GM21381 (cell line): ENCODE measurements around the gene CALB2.

Source experiments
- ATAC-seq: cut with Tn5 transposase; IDR thresholded peaks from one replicate; pipeline ENCODE4 v1.9.1; 2021; ENCODE audit warnings: mild to moderate bottlenecking, moderate library complexity; ENCODE audit not compliant: unreplicated experiment

The CALB2 gene

DNA sequence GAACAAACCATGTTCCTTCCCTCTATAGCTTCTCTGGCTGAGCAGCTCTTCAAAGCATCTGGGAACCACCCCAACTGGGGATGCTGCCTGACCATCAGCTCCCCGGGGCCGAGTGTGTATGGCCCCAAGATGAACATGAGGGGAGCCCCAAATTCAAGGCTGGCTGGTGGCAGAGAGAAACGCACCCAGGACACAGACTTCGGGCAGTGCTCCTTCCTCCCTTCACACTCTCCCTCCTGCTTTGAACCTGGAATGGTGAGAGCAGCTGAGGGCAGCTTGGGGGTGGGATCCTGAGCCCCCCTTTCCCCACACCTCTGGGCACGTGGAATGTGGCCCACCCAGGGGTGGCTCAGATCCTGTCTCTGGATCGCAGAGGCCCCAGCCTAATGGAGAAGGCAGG, 66.1 kb downstream of the CALB2 start:
- ATAC-seq = no peak

GRCh38 chr16:71425746-71426068, 67.2 kb downstream of the CALB2 start:
- ATAC-seq = no peak

GRCh38 chr16:71426069-71426879, 67.8 kb downstream of the CALB2 start:
- peak; percentile 69 for ATAC-seq

- ATAC-seq = no peak
Observed at GRCh38 chr16:71426880-71427615, 68.5 kb downstream of the CALB2 start.

DNA sequence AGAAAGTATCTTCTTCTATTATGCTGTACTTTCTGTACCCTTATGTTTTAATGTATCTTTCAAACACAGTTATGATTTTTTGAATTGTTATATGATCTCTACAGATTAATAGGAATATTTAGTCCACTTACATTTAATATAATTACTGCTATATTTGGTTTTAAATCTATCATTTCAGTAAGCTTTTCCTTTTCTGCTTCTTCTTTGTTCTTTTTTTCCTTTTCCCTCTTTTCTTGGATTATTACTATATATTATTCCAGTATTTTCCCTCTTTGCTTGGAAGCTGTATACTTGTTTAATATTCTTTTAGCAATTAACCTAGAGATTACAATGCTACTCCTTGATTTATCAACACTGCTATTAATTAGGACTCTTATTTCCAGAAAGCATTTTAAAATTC, 69.9 kb downstream of the CALB2 start:
- ATAC-seq = no peak

DNA sequence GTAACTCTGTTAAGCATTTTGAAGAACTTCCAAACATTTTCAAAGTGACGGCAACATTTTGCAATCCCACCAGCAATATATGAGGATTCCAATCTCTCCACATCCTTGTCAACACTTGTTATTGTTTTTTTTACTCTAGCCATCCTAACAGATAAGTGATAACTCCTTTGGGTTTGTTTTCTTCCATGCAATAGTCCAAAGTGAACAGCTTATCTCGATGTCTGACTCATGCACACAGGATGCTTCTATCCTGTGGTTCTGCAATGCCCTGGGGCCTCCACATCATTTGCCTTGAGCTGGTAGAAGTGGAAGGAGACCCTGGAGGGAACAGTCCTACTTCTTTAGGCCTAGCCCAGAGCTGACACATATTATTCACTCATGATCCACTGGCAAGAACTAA, 70.4 kb downstream of the CALB2 start:
- no peak for ATAC-seq

- ATAC-seq = no peak
Observed at GRCh38 chr16:71429581-71429980, 71.1 kb downstream of the CALB2 start.

- no peak for ATAC-seq
Observed at GRCh38 chr16:71430744-71431143, 72.2 kb downstream of the CALB2 start.

GRCh38 chr16:71431176-71431575, 72.7 kb downstream of the CALB2 start:
- ATAC-seq = no peak

DNA sequence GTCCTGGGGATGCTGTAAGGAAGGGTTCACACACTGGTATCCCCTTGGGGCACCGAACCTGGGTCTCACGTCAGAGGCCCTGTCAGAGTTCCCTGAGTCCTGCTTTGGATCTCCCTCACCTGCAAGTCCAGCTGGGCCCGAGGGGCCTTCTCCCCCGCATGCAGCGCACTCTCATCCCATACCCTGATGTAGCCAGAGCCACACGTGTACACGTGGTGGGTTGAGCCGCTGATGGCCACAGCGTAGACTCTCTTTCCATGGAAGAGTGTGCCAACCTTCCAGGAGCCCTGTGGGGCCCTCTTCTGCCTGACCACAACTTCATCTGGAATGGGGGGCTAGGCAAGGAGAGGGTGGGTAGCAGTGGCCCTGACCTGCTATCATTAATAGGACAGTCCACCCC, 73.5 kb downstream of the CALB2 start:
- no peak for ATAC-seq

DNA sequence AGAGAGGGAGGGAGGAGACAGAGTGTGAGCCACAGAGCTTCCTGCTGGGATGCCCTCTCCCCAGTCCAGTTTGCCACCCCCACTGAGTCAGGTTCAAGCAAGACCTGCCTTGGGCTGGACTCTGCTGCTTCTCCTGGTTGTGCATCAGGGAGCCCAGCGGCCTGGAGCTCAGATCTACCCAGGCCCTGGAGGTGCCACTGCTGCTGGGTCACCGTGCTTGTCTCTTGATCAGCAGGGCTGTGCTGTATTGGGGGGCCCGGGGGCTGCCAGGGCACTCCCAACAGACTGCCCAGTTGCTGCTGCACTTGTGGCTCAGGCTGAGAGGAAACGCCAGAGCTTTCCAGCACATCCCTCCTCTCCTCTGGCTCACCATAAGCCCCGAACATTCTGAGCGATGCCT, 74.4 kb downstream of the CALB2 start:
- no peak for ATAC-seq

DNA sequence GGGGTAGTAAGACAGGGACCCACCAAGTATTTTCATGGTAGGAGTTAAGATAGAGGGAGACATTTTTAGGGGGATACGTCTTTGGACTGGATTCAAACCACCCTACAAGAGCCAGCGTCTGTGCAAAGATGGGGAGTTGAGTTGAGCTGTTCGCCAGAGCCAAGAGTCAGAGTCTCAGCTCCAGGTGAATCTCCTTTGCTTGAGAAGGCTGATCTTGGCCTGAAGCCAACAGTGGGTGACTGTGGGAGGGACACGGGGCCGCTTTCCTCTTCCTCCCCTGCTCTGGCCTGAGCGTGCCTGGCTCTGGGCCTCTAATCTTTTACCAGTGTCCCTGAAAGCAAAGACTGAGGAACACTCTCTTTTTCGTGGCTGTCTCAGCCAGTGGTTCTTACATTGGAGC, 78.0 kb downstream of the CALB2 start:
- no peak for ATAC-seq

- no peak for ATAC-seq
Observed at GRCh38 chr16:71439523-71439922, 81.0 kb downstream of the CALB2 start.
